Adrenal gland (tissue), 5 donors: ENCODE results near the gene LMLN.

ENCODE experiments used
- CTCF ChIP-seq, 6 experiments: fragments of 450-650 bp in 4 of 6; fragments of 200-600 bp in 2 of 6; sonication (generic) in 1 of 6; IDR thresholded peaks; 1 replicate in 5 of 6; 2 replicates in 1 of 6; pipeline versions ENCODE4 v1.5.1 to v1.8.0; 2016 to 2021; ENCODE audit warnings: antibody characterized with exemption in 6 of 6, mild to moderate bottlenecking in 2 of 6, moderate library complexity in 1 of 6
- POLR2A ChIP-seq, 2 donors: fragments of 450-650 bp; IDR thresholded peaks; one replicate each; pipeline ENCODE4 v1.6.1; 2017; ENCODE audit warnings: antibody characterized with exemption in 2 of 2, mild to moderate bottlenecking in 2 of 2, moderate library complexity in 1 of 2
- donor health status: DM: no; HTN: no; CAD: no.

GRCh38 chr3:198027045-198027798, 67.2 kb downstream of the LMLN start:
- TF ChIP-seq CTCF (IDR thresholded peaks at IDR 0.05) (no peak), POLR2A (IDR thresholded peaks at IDR 0.05) (no peak)
